ENCODE results near the gene JPH3.

GRCh38 chr16:87602001-87602775, at the start of gene JPH3:
- TF ChIP-seq CTCF (IDR thresholded peaks at IDR 0.05) = no peak
- no peak for TF ChIP-seq POLR2A (IDR thresholded peaks at IDR 0.05)
